Nephron (organoid): ENCODE data around the gene DZIP3.

Experiments
- H3K27ac Mint-ChIP-seq, 3 experiments: 2 replicates each; pipeline ENCODE4 v1.8.0; 2020; ENCODE audit warnings: mixed read lengths in 3 of 3, mild to moderate bottlenecking in 2 of 3, moderate library complexity in 1 of 3
- H3K27me3 Mint-ChIP-seq: 2 replicates; pipeline ENCODE4 v1.8.0; 2021; ENCODE audit warnings: low read depth, mild to moderate bottlenecking, moderate library complexity, mixed read lengths
- H3K36me3 Mint-ChIP-seq: 2 replicates; pipeline ENCODE4 v1.8.0; 2020; ENCODE audit warnings: low read depth, mixed read lengths
- H3K4me1 Mint-ChIP-seq: 2 replicates; pipeline ENCODE4 v1.8.0; 2020; ENCODE audit warnings: mixed read lengths
- H3K4me3 Mint-ChIP-seq, 3 experiments: 2 replicates each; pipeline ENCODE4 v1.8.0; 2020; ENCODE audit warnings: mild to moderate bottlenecking in 3 of 3, mixed read lengths in 3 of 3, moderate library complexity in 2 of 3
- H3K9me3 Mint-ChIP-seq: 2 replicates; pipeline ENCODE4 v1.8.0; 2020; ENCODE audit warnings: mixed read lengths
- TF ChIP-seq, protein P1 (sequence below), 3 experiments: fragments of 200-600 bp; sonication (generic); IDR thresholded peaks; one replicate each; pipeline ENCODE4 v1.5.0; 2021; ENCODE audit warnings: antibody characterized with exemption in 3 of 3; ENCODE audit not compliant: unreplicated experiment in 3 of 3

DZIP3 gene

GRCh38 chr3:108602249-108602934 is 12.9 kb downstream of the DZIP3 start:
- Mint-ChIP-seq H3K9me3 (no peaks in the 10 kb centered on the region), H3K36me3 (peaks cover 22% of the 10 kb centered on the region), H3K27me3 (no peaks in the 10 kb centered on the region), H3K4me1 (peaks cover 21% of the 10 kb centered on the region), H3K4me3 (no peak overlapping the region), H3K27ac (peak overlapping the region; percentile 31 to 67 (median 41))
- TF ChIP-seq, protein P1, sequence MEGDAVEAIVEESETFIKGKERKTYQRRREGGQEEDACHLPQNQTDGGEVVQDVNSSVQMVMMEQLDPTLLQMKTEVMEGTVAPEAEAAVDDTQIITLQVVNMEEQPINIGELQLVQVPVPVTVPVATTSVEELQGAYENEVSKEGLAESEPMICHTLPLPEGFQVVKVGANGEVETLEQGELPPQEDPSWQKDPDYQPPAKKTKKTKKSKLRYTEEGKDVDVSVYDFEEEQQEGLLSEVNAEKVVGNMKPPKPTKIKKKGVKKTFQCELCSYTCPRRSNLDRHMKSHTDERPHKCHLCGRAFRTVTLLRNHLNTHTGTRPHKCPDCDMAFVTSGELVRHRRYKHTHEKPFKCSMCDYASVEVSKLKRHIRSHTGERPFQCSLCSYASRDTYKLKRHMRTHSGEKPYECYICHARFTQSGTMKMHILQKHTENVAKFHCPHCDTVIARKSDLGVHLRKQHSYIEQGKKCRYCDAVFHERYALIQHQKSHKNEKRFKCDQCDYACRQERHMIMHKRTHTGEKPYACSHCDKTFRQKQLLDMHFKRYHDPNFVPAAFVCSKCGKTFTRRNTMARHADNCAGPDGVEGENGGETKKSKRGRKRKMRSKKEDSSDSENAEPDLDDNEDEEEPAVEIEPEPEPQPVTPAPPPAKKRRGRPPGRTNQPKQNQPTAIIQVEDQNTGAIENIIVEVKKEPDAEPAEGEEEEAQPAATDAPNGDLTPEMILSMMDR (IDR thresholded peaks at IDR 0.05; ENCODE audit: unreplicated experiment in 3 of 3) = no peak

- H3K27ac Mint-ChIP-seq = peak overlapping the region; percentile 31 to 67 (median 41)
- TF ChIP-seq, protein P1 (IDR thresholded peaks at IDR 0.05; ENCODE audit: unreplicated experiment in 3 of 3) = no peak
- peaks cover 25% of the 10 kb centered on the region for H3K36me3 Mint-ChIP-seq
- H3K27me3 Mint-ChIP-seq = no peaks in the 10 kb centered on the region
- H3K4me3 Mint-ChIP-seq = no peak overlapping the region
- no peaks in the 10 kb centered on the region for H3K9me3 Mint-ChIP-seq
- peaks cover 21% of the 10 kb centered on the region for H3K4me1 Mint-ChIP-seq
Measured at GRCh38 chr3:108602935-108603294, 13.4 kb downstream of the DZIP3 start.

DNA sequence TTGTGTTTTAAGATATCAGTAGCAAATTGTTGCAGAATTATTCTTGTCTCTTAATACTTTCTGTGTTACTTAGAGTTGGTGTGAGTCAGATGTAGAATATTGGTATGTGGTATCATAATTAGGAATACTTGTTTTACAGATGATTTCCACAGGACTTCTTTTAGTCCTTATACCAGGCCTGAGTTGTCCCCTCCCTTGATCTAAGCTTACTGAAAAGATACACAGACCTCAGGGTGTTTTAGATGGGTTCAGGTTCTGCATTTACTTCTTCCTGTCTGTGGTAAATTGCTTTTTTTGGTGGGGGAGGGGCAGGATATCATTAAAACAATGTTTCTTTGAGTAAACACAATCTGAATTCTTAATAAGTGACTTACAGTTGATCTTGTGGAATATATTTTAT is 14.2 kb downstream of the DZIP3 start:
- Mint-ChIP-seq H3K27me3 (no peaks in the 10 kb centered on the region), H3K27ac (peak overlapping the region; percentile 15 to 67 (median 31)), H3K4me1 (peaks cover 21% of the 10 kb centered on the region), H3K4me3 (no peak overlapping the region), H3K36me3 (peaks cover 27% of the 10 kb centered on the region), H3K9me3 (no peaks in the 10 kb centered on the region)
- TF ChIP-seq, protein P1 (IDR thresholded peaks at IDR 0.05; ENCODE audit: unreplicated experiment in 3 of 3) = no peak

- H3K27me3 Mint-ChIP-seq = no peaks in the 10 kb centered on the region
- H3K4me1 Mint-ChIP-seq = peaks cover 21% of the 10 kb centered on the region
- TF ChIP-seq, protein P1 (IDR thresholded peaks at IDR 0.05; ENCODE audit: unreplicated experiment in 3 of 3) = no peak
- H3K9me3 Mint-ChIP-seq = no peaks in the 10 kb centered on the region
- H3K36me3 Mint-ChIP-seq = peaks cover 39% of the 10 kb centered on the region
- H3K27ac Mint-ChIP-seq = no peak overlapping the region
- H3K4me3 Mint-ChIP-seq = no peak overlapping the region
Measured at GRCh38 chr3:108605028-108605427, 15.5 kb downstream of the DZIP3 start.

DNA sequence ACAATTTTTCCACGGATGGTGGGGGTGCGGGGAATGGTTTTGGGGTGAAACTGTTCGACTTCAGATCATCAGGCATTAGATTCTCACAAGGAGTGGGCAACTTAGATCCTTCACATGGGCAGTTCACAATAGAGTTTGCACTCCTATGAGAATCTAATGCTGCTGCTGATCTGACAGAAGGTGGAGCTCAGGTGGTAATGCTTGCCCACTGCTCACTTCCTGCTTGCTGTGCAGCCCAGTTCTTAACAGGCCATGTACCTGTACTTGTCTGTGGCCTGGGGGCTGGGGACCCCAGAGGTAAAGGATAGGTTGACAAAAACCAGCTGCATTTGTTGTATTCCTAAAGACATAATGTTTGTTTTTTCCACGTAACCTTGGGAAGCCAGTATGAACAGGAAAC is 16.0 kb downstream of the DZIP3 start:
- no peaks in the 10 kb centered on the region for H3K27me3 Mint-ChIP-seq
- no peak overlapping the region for H3K27ac Mint-ChIP-seq
- TF ChIP-seq, protein P1 (IDR thresholded peaks at IDR 0.05; ENCODE audit: unreplicated experiment in 3 of 3) = no peak
- H3K4me3 Mint-ChIP-seq = no peak overlapping the region
- peaks cover 21% of the 10 kb centered on the region for H3K4me1 Mint-ChIP-seq
- peaks cover 43% of the 10 kb centered on the region for H3K36me3 Mint-ChIP-seq
- H3K9me3 Mint-ChIP-seq = no peaks in the 10 kb centered on the region

- Mint-ChIP-seq H3K4me1 (peaks cover 2% of the 10 kb centered on the region), H3K27me3 (no peaks in the 10 kb centered on the region), H3K27ac (no peak overlapping the region), H3K9me3 (no peaks in the 10 kb centered on the region), H3K36me3 (peaks cover 44% of the 10 kb centered on the region), H3K4me3 (no peak overlapping the region)
- TF ChIP-seq, protein P1 (IDR thresholded peaks at IDR 0.05; ENCODE audit: unreplicated experiment in 3 of 3) = no peak
Measured at GRCh38 chr3:108608750-108609149, 19.2 kb downstream of the DZIP3 start.
